SK-N-MC (cell line): ENCODE data around the gene TMEM151A.

Experiments used
- DNase-seq: peaks from one replicate; pipeline ENCODE4 v3.0.0-alpha.2; 2011; ENCODE audit warnings: low read depth, low spot score
- H3K27ac ChIP-seq: fragments of 200-600 bp; sonication (generic); 2 replicates; pipeline ENCODE4 v1.5.1; 2016; ENCODE audit warnings: mixed run types
- H3K36me3 ChIP-seq: fragments of 200-600 bp; sonication (generic); 2 replicates; pipeline ENCODE4 v1.6.1; 2017; ENCODE audit warnings: antibody characterized with exemption, low read length, mixed read lengths; ENCODE audit not compliant: insufficient read depth
- H3K4me3 ChIP-seq: fragments of 200-600 bp; sonication (generic); 2 replicates; pipeline ENCODE4 v1.5.1; 2016
- H3K9ac ChIP-seq: fragments of 200-600 bp; sonication (generic); 2 replicates; pipeline ENCODE4 v1.8.0; 2017; ENCODE audit warnings: mixed run types, mixed read lengths; ENCODE audit not compliant: insufficient read length
- H3K9me3 ChIP-seq: fragments of 200-600 bp; sonication (generic); 2 replicates; pipeline ENCODE4 v1.6.1; 2017; ENCODE audit warnings: low read depth, mild to moderate bottlenecking, antibody characterized with exemption, low read length, moderate library complexity, mixed read lengths
- EZH2 ChIP-seq: fragments of 200-600 bp; sonication (generic); IDR thresholded peaks from one replicate; pipeline ENCODE4 v1.6.1; 2017; ENCODE audit warnings: antibody characterized with exemption
- FOXP2 ChIP-seq: optimal IDR thresholded peaks from 2 replicates; pipeline ENCODE3; 2011; ENCODE audit warnings: mild to moderate bottlenecking, moderate library complexity; ENCODE audit not compliant: insufficient read depth; ENCODE audit errors: extremely low read length, control extremely low read depth
- POLR2AphosphoS5 ChIP-seq: IDR thresholded peaks from 2 replicates; pipeline ENCODE4 v1.6.1; 2012; ENCODE audit warnings: mild to moderate bottlenecking, low read depth, low read length, borderline replicate concordance

The TMEM151A gene

DNA sequence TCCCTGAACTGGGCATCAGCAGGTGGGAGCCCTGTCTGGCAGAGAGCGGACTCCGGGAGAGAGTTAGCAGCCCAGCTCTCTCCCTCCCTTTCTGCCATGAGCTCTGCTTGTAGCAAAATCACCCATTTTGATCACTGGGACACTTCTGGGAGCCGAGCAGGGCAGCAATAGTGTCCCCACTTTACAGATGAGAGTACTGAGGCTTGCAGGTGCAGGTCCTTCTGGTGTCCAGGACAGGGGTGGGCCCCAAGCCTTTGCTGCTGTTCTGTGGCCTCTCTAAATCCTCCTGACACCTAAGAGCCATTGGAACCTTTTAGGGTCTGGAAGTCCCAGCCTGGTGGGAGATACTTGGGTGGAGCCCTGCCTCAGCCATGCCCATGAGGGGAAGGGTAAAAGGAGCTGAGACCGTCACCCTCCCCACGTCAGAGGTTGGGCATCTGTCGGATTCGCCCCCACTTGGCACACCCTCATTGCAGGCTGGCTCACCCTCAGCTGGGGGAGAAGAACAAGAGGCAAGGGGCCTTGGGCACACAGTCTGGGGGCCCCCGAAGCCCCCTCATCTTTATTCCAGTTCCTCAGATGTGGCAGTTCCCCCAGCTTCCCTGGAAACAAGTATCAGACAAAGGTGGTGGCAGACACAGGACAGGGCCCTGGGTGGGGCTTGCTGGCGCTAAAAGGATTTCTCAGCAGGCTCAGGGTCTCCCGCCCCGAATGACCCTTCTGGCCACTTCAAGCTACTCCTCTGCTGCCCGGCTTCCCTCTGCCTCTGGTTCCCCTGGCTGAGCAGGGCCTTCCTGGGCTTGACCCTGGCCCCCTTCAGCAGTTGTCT, 40.1 kb downstream of the TMEM151A start:
- Histone ChIP-seq H3K9ac (no peak overlapping the region), H3K36me3 (no peaks in the 10 kb centered on the region), H3K27ac (no peak overlapping the region), H3K9me3 (no peaks in the 10 kb centered on the region), H3K4me3 (no peak overlapping the region)
- TF ChIP-seq POLR2AphosphoS5: no peak
- TF ChIP-seq EZH2: no peak
- no peak for TF ChIP-seq FOXP2
- no peak for DNase-seq

DNA sequence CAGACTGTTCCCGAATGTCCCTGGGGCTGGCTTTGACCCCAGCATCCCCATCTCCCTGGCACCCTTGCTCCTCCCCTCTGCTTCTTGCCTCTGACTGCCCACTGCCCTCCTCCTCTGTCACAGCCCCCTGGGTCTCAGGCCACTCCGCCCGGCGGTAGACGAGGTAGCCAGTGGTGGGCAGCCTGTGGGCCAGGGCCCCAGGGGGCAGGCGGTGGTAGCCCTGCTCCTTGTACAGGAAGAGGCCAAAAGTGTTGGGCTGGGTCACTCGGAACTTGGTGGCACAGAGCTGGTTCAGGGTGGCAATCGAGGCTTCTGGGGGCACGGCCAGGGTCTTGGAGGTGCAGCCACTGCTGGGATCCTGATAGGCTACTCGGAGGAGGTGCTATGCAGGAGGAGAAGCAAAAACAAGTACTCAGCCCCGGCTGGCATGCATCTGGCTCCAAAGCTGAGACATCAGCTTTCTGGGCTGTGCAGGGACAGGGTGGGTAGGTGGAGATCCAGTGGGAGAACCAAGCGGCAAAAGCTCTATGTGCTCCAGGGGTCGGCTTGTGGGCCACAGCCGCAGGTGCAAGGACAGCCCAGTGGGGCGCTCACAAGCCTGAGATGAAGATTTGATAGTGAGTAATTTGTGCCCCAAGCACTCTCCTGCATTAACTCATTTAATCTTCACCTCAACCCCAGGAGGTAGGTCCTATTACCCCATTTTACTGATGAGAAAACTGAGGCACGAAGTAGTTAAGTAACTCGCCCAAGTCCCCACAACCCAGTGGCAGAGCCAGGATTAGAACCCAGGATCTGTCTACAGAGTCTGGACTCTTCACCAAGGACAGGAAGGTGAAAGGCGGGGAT, 40.9 kb downstream of the TMEM151A start:
- Histone ChIP-seq H3K4me3 (no peak overlapping the region), H3K9ac (no peak overlapping the region), H3K36me3 (no peaks in the 10 kb centered on the region; the same call in 1 of the 2 replicates), H3K9me3 (no peaks in the 10 kb centered on the region), H3K27ac (no peak overlapping the region)
- DNase-seq: no peak
- TF ChIP-seq POLR2AphosphoS5: no peak
- no peak for TF ChIP-seq FOXP2
- no peak for TF ChIP-seq EZH2

- no peaks in the 10 kb centered on the region for H3K9me3 ChIP-seq
- no peak for TF ChIP-seq EZH2
- TF ChIP-seq FOXP2: no peak
- no peak for TF ChIP-seq POLR2AphosphoS5
- no peaks in the 10 kb centered on the region; the same call in 1 of the 2 replicates for H3K36me3 ChIP-seq
- no peak overlapping the region for H3K27ac ChIP-seq
- no peak overlapping the region for H3K4me3 ChIP-seq
- no peak overlapping the region for H3K9ac ChIP-seq
- DNase-seq: no peak
Measured at GRCh38 chr11:66333220-66333877, 41.7 kb downstream of the TMEM151A start.

DNA sequence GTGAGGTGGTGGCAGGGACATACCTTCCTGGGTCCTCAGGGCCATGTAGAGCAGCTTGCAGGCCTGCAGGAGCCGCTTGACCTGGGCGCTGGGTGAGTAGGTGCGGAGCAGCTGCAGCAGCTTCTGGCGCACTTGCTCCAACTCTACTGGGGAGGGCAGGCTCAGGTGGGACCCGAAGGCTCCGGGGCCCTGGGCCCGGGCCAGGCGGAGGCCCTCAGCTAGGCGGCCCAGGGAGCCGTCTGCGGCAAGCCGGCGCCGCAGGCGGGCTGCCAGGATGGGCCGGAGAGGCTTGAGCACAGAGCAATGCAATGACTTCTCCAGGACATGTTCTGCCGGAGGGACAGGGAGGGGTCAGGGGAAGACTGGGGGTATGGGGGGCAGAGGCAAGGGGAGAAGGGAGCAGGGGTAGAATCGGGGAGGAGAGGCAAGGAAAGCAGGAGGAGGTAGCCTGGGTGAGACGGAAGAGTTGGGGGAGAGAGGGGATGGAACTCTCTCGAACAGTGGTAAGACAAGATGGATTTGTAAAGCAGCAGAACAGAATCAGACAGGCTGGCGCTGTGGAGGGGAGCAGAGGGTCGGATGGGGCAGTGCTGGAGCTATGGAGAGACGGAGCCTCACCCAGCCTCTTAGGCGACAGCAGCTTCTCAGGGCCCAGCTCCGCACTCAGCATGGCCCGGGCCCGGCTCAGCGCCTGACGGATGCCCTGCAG, 42.4 kb downstream of the TMEM151A start:
- TF ChIP-seq EZH2: no peak
- TF ChIP-seq FOXP2: no peak
- no peak for TF ChIP-seq POLR2AphosphoS5

DNA sequence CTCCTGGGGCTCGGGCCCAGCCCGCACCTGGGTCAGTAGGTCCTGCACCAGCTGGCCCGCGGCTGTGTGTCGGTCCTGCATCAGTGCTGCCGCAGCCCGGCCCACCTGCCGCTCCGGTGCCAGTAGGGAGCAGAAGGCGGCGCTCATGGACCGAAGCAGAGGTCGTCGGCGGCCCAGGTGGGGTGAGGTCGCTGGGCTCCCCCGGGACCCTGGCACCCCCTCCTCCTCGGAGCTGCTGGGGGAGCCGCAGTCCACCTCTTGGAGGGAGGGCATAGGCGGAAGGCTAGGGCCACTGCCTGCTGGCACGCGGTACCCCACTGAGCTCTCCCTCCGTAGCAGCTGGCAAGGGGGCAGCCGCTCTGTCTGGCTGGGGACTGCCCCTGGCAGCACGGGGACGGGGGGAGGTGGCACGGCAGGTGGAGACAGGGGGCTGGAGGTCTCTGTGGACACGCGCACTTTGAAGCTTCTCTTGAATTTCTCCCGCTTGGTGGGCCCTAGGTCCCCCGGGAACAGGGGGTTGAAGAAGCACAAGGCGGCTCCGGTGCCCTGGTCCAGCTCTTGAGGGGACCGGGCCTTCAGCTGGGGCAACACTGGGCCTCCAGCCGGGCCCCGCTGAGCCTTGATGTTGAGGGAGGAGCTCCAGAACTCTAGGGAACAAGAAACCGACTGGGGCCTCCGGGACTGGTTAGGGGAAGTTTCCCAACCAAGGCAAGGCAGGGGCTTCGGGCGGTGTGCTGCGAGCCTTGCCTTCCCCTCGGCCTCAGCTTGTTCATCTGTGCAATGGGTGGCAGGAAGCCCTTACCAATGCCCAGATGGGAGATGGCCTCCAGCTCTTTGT, 43.1 kb downstream of the TMEM151A start:
- no peaks in the 10 kb centered on the region; the same call in 1 of the 2 replicates for H3K36me3 ChIP-seq
- H3K9ac ChIP-seq: no peak overlapping the region
- TF ChIP-seq EZH2: no peak
- no peak for TF ChIP-seq FOXP2
- no peak for TF ChIP-seq POLR2AphosphoS5
- no peak for DNase-seq
- H3K27ac ChIP-seq: no peak overlapping the region
- H3K4me3 ChIP-seq: no peak overlapping the region
- H3K9me3 ChIP-seq: no peaks in the 10 kb centered on the region

More for the DNA sequence above, 42.4 kb downstream of the TMEM151A start:
- no peak for DNase-seq
- no peak overlapping the region for H3K4me3 ChIP-seq
- no peak overlapping the region for H3K27ac ChIP-seq
- H3K9me3 ChIP-seq: no peaks in the 10 kb centered on the region
- no peaks in the 10 kb centered on the region; the same call in 1 of the 2 replicates for H3K36me3 ChIP-seq
- no peak overlapping the region for H3K9ac ChIP-seq

DNA sequence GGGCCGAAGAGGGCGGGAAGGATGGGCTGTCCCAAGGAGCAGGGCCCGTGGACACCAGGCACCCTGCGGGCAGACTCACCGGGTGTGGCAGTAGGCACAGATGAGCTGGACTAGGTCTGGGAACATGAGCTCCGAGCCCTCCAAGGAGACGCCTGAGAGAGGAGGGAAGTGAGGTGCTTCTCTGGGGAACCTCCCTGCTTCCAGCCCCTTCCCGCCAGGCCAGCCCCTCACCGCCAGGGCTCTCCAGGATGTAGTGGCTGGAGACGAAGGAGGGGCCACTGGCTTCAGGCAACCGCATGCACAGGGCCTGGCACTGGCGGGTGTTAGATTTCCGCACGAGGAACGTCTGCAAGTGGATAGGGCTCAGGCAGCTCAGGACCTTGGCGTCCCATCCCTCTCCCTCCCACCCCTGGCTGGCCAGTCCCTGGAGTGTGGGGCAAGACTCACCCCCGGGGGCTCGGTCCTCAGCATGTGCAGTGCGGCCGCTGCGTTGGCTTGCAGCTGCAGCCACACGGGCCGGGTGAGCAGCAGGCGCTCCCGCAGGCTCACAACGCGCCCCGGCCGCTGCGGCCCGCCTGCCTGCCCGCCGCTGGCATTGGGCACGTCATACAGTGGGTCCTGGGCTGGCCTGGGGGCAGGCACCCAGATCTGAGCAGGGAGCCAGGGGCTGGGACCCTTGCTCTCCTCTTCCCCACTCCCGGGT, 44.0 kb downstream of the TMEM151A start:
- H3K9ac ChIP-seq: no peak overlapping the region
- H3K27ac ChIP-seq: no peak overlapping the region
- no peaks in the 10 kb centered on the region for H3K9me3 ChIP-seq
- TF ChIP-seq POLR2AphosphoS5 (no peak), FOXP2 (no peak), EZH2 (no peak)
- no peak for DNase-seq
- H3K36me3 ChIP-seq: peaks cover 4% of the 10 kb centered on the region; the same call in 1 of the 2 replicates
- H3K4me3 ChIP-seq: no peak overlapping the region
